KMS-11 (cell line): Measurements from ENCODE around the gene DNAJC22.

Experiments
- H2AFZ ChIP-seq: fragments of 200-600 bp; sonication (generic); 2 replicates; pipeline ENCODE4 v1.6.1; 2016; ENCODE audit warnings: antibody characterized with exemption, mixed run types, low read depth
- H3K27ac ChIP-seq: fragments of 200-600 bp; sonication (generic); 2 replicates; pipeline ENCODE4 v1.6.1; 2016; ENCODE audit warnings: mild to moderate bottlenecking, mixed run types
- H3K27me3 ChIP-seq: fragments of 200-600 bp; sonication (generic); 2 replicates; pipeline ENCODE4 v1.6.1; 2017; ENCODE audit warnings: mild to moderate bottlenecking, low read depth, mixed run types, moderate library complexity; ENCODE audit not compliant: insufficient read depth
- H3K36me3 ChIP-seq: fragments of 200-600 bp; sonication (generic); 2 replicates; pipeline ENCODE4 v1.6.1; 2017; ENCODE audit warnings: mild to moderate bottlenecking, mixed run types; ENCODE audit not compliant: insufficient read depth
- H3K4me1 ChIP-seq: fragments of 200-600 bp; sonication (generic); 2 replicates; pipeline ENCODE4 v1.6.1; 2016; ENCODE audit warnings: mild to moderate bottlenecking, low read depth, mixed run types; ENCODE audit not compliant: poor library complexity, severe bottlenecking
- H3K4me2 ChIP-seq: fragments of 200-600 bp; sonication (generic); 2 replicates; pipeline ENCODE4 v1.7.0; 2016; ENCODE audit warnings: mild to moderate bottlenecking, mixed run types
- H3K4me3 ChIP-seq: fragments of 200-600 bp; sonication (generic); IDR thresholded peaks from 2 replicates; pipeline ENCODE4 v1.6.1; 2017; ENCODE audit warnings: low read depth, low read length, mixed read lengths; ENCODE audit not compliant: insufficient read depth
- H3K79me2 ChIP-seq: fragments of 200-600 bp; sonication (generic); 2 replicates; pipeline ENCODE4 v1.6.1; 2016; ENCODE audit warnings: low read depth, mixed run types; ENCODE audit not compliant: insufficient read depth
- H3K9ac ChIP-seq: fragments of 200-600 bp; sonication (generic); 2 replicates; pipeline ENCODE4 v1.6.1; 2016; ENCODE audit warnings: mild to moderate bottlenecking, mixed run types
- H4K20me1 ChIP-seq: fragments of 200-600 bp; sonication (generic); 2 replicates; pipeline ENCODE4 v1.6.1; 2016; ENCODE audit warnings: mild to moderate bottlenecking, mixed run types; ENCODE audit not compliant: insufficient read depth
- TF ChIP-seq, protein P1 (sequence below): fragments of 200-600 bp; sonication (generic); conservative IDR thresholded peaks from 2 replicates; pipeline ENCODE4 v1.6.1; 2017; ENCODE audit warnings: low read depth, mild to moderate bottlenecking, antibody characterized with exemption, low read length, moderate library complexity, mixed read lengths

The DNAJC22 gene

DNA sequence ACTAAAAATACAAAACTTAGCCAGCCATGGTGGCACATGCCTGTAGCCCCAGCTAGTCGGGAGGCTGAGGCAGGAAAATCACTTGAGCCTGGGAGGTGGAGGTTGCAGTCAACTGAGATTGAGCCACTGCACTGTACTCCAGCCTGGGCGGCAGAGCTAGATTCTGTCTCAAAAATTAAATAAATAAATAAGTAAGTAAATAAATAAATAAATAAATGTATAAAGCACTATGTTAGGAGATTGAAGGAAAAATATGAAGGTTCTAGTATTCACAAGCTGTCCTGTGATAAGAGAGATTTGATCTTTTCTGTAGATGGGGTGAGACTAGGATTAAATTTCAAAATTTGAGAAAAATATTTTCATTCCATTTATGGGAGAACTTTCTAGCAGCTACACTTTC lies 5.7 kb downstream of the DNAJC22 start:
- TF ChIP-seq, protein P1, sequence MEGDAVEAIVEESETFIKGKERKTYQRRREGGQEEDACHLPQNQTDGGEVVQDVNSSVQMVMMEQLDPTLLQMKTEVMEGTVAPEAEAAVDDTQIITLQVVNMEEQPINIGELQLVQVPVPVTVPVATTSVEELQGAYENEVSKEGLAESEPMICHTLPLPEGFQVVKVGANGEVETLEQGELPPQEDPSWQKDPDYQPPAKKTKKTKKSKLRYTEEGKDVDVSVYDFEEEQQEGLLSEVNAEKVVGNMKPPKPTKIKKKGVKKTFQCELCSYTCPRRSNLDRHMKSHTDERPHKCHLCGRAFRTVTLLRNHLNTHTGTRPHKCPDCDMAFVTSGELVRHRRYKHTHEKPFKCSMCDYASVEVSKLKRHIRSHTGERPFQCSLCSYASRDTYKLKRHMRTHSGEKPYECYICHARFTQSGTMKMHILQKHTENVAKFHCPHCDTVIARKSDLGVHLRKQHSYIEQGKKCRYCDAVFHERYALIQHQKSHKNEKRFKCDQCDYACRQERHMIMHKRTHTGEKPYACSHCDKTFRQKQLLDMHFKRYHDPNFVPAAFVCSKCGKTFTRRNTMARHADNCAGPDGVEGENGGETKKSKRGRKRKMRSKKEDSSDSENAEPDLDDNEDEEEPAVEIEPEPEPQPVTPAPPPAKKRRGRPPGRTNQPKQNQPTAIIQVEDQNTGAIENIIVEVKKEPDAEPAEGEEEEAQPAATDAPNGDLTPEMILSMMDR, result no peak
- no peaks in the 10 kb centered on the region for H3K36me3 ChIP-seq
- H3K27me3 ChIP-seq, result peaks cover 4% of the 10 kb centered on the region; the same call in 1 of the 2 replicates
- no peak overlapping the region for H2AFZ ChIP-seq
- H4K20me1 ChIP-seq, result no peaks in the 10 kb centered on the region
- H3K4me2 ChIP-seq, result no peak overlapping the region
- H3K27ac ChIP-seq, result no peak overlapping the region
- no peaks in the 10 kb centered on the region for H3K79me2 ChIP-seq
- H3K4me3 ChIP-seq, result no peak overlapping the region
- no peak overlapping the region for H3K9ac ChIP-seq
- H3K4me1 ChIP-seq, result peaks cover 8% of the 10 kb centered on the region

DNA sequence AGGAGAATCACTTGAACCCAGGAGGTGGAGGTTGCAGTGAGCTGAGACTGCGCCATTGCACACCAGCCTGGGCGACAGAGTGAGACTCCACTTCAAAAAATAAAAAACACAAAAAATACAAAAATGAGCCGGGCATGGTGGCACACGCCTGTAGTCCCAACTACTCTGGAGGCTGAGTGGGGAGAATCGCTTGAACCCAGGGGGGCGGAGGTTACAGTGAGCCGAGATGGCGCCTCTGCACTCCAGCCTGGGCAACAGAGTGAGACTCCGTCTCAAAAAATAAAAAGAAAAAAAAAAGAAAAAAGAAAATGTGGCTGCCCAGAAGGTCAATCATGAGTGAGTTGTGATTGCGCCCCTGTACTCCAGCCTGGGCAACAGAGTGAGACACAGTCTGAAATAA lies 9.2 kb downstream of the DNAJC22 start:
- H3K27me3 ChIP-seq, result 0 out of 2 replicates have a peak, but pooled peaks cover 3% of the 10 kb centered on the region
- peaks cover 13% of the 10 kb centered on the region for H3K4me1 ChIP-seq
- no peak overlapping the region for H3K27ac ChIP-seq
- no peak overlapping the region for H3K4me3 ChIP-seq
- no peaks in the 10 kb centered on the region for H3K79me2 ChIP-seq
- H3K4me2 ChIP-seq, result no peak overlapping the region
- no peak overlapping the region for H2AFZ ChIP-seq
- TF ChIP-seq, protein P1, result no peak
- no peaks in the 10 kb centered on the region for H4K20me1 ChIP-seq
- no peaks in the 10 kb centered on the region for H3K36me3 ChIP-seq
- H3K9ac ChIP-seq, result no peak overlapping the region

DNA sequence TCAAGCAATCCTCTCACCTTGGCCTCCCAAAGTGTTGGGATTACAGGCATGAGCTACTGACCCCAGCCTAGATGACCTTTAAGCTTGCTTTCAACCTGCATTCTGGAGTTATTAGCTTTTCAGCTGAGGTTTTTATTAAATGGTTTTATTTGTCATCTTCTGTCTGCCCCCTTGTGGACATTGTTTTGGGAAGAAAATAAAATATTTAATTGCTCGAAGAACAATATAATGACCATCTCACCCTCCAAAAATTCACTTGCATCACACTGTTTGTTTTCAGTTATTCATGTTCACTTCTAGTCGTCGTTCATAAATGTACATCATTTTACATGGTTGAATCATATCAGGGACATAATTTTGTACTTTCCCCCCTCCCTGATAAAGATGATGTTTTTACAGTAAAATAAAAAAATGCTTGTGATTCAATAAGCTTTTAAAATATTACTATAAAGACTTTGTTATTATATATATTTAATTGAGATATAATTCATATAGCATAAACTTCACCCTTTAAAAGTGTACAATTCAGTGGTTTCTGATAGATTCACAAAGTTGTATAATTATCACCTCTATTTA lies 10.5 kb downstream of the DNAJC22 start:
- no peaks in the 10 kb centered on the region for H3K36me3 ChIP-seq
- H3K27me3 ChIP-seq, result 0 out of 2 replicates have a peak, but pooled peaks cover 3% of the 10 kb centered on the region
- TF ChIP-seq, protein P1, result peak; percentile 84
- no peaks in the 10 kb centered on the region for H4K20me1 ChIP-seq
- H3K4me1 ChIP-seq, result peaks cover 13% of the 10 kb centered on the region
- H3K9ac ChIP-seq, result no peak overlapping the region
- H2AFZ ChIP-seq, result no peak overlapping the region
- H3K4me3 ChIP-seq, result no peak overlapping the region
- H3K4me2 ChIP-seq, result no peak overlapping the region
- no peak overlapping the region for H3K27ac ChIP-seq
- no peaks in the 10 kb centered on the region for H3K79me2 ChIP-seq

DNA sequence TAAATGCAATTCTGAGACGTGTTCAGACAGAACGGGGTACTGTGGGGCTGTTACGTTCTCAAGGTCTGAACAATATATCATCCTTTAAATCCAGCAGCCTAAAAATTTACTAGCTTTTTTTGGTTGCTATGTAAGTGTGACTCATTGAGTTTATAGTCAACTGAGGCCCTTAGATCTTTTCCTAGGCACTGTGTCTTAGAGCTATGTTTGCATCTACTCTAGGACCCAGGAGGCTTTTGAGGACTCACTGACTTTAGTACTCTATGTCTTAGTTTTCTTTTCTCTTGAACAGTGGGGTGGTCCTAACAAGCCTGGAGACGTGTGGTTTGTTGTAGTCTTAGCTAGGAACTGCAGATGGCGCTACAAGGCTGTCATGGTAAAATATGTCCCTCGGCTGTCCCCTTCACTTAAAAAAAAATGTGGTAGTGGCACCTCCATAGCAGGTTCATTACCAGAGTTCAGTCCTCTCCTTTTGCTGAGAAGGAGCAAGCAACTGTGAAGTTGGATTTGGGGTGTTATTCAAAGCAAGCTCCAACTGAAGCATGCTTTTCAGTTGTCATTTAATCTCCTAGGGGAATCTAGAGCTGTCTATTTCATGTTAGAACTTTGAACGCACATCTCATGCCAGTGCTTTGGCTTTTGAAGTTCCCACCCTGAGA lies 11.9 kb downstream of the DNAJC22 start:
- Histone ChIP-seq H2AFZ (no peak overlapping the region), H4K20me1 (no peaks in the 10 kb centered on the region), H3K9ac (no peak overlapping the region), H3K27me3 (no peaks in the 10 kb centered on the region), H3K4me2 (no peak overlapping the region), H3K4me1 (peaks cover 13% of the 10 kb centered on the region), H3K79me2 (no peaks in the 10 kb centered on the region), H3K27ac (no peak overlapping the region), H3K36me3 (no peaks in the 10 kb centered on the region), H3K4me3 (no peak overlapping the region)
- TF ChIP-seq, protein P1, result peak; percentile 97
